Mucosa of gallbladder (tissue), 1 donor: Measurements from ENCODE around the gene RACK1. TPM values are rescaled to one million over a fixed set of nuclear protein-coding genes. Genes with fewer than 3 reads are reported as not detected.
"Not testable (repeated sequence)": the region's sequence is repeated elsewhere in the genome, so short reads cannot be mapped to it uniquely, and the experiment has no call there.

ENCODE experiments used
- DNase-seq: peaks from one replicate; pipeline ENCODE4 v3.0.0-alpha.2; 2020; ENCODE audit warnings: low spot score
- total RNA-seq: library from RNA; stranded (reverse); gene quantifications from one replicate; pipeline ENCODE4 v1.2.1, GENCODE V29; 2021
- donor health status: DM: no; HTN: no; CAD: no.

Gene RACK1
- total RNA-seq, 1 donor from 2014 or later = 1,033 TPM

- no peak for DNase-seq
These were observed 27.4 kb downstream of the RACK1 start for GRCh38 chr5:181215997-181216989.

- DNase-seq = not testable (repeated sequence)
These were observed 29.5 kb downstream of the RACK1 start for GRCh38 chr5:181214249-181214648.

GRCh38 chr5:181212934-181213333, 30.8 kb downstream of the RACK1 start:
- no peak for DNase-seq

- DNase-seq = no peak
These were observed 31.6 kb downstream of the RACK1 start for GRCh38 chr5:181212080-181212479.

GRCh38 chr5:181211208-181211607, 32.5 kb downstream of the RACK1 start:
- no peak for DNase-seq

GRCh38 chr5:181210698-181211097, 33.0 kb downstream of the RACK1 start:
- DNase-seq = not testable (repeated sequence)

GRCh38 chr5:181210148-181210547, 33.6 kb downstream of the RACK1 start:
- DNase-seq = not testable (repeated sequence)

GRCh38 chr5:181209006-181209405, 34.7 kb downstream of the RACK1 start:
- DNase-seq = not testable (repeated sequence)

GRCh38 chr5:181207960-181208253, 35.8 kb downstream of the RACK1 start:
- DNase-seq = no peak

GRCh38 chr5:181207214-181207959, 36.3 kb downstream of the RACK1 start:
- peak; percentile 84 for DNase-seq

- DNase-seq = no peak
These were observed 37.7 kb downstream of the RACK1 start for GRCh38 chr5:181205761-181206649.

- DNase-seq = no peak
These were observed 38.6 kb downstream of the RACK1 start, which contains the start of gene TRIM7 for GRCh38 chr5:181204826-181205760. TRIM7 (minus strand) TSS chr5:181205196; CDS start chr5:181205110, 86 bp downstream.

GRCh38 chr5:181204113-181204825, 39.4 kb downstream of the RACK1 start:
- no peak for DNase-seq

GRCh38 chr5:181203777-181204112, 40.0 kb downstream of the RACK1 start:
- DNase-seq = no peak

GRCh38 chr5:181203093-181203711, 40.5 kb downstream of the RACK1 start:
- DNase-seq = no peak

- DNase-seq = no peak
These were observed 42.9 kb downstream of the RACK1 start for GRCh38 chr5:181200816-181201215.

GRCh38 chr5:181199881-181200638, 43.6 kb downstream of the RACK1 start:
- DNase-seq = no peak

- no peak for DNase-seq
These were observed 44.7 kb downstream of the RACK1 start for GRCh38 chr5:181198905-181199519.
